SK-N-SH (cell line): ENCODE results near the gene MYPOP. TPM values are rescaled to one million over a fixed set of nuclear protein-coding genes. Genes with fewer than 3 reads are reported as not detected.

ENCODE experiments used
- CTCF ChIA-PET: fragments of 300-600, 350-600 bp; formaldehyde crosslinking; extraction: SDS; loops from one replicate; lab custom pipeline; 2021; lab: Yijun Ruan, JAX
- POLR2A ChIA-PET: fragments of 350-600 bp; sonication (Branson Sonifier 250); formaldehyde crosslinking; extraction: SDS; loops from one replicate; lab custom pipeline; 2020; ENCODE audit warnings: antibody characterized with exemption, inconsistent platforms; lab: Yijun Ruan, JAX
- DNase-seq: peaks from one replicate; pipeline ENCODE4 v3.0.0; 2012
- H2AFZ ChIP-seq: fragments of 200-600 bp; sonication (generic); 2 replicates; pipeline ENCODE4 v1.8.1; 2016; ENCODE audit warnings: antibody characterized with exemption, mild to moderate bottlenecking, low read depth
- H3F3A ChIP-seq: fragments of 200-600 bp; sonication (generic); replicated peaks from 2 replicates; pipeline ENCODE3; 2016; ENCODE audit warnings: antibody characterized with exemption, mild to moderate bottlenecking; ENCODE audit not compliant: insufficient read depth
- H3K27ac ChIP-seq, 2 experiments: fragments of 200-500 bp in 1 of 2; fragments of 200-600 bp in 1 of 2; sonication (Bioruptor generic) in 1 of 2; sonication (generic), shearing (Covaris generic) in 1 of 2; 2 replicates each; pipeline versions ENCODE4 v1.5.1 to v1.6.1; 2014 to 2016; ENCODE audit warnings: low read depth in 2 of 2, inconsistent platforms in 1 of 2, low read length in 1 of 2, mild to moderate bottlenecking in 1 of 2, mixed read lengths in 1 of 2
- H3K27me3 ChIP-seq: fragments of 200-600 bp; sonication (generic), shearing (Covaris generic); 2 replicates; pipeline ENCODE4 v1.6.1; 2016; ENCODE audit warnings: mixed run types; ENCODE audit not compliant: insufficient read depth
- H3K36me3 ChIP-seq, 2 experiments: fragments of 200-500 bp in 1 of 2; fragments of 200-600 bp in 1 of 2; sonication (Bioruptor generic) in 1 of 2; sonication (generic) in 1 of 2; replicated peaks in 1 of 2; 2 replicates each; pipeline versions ENCODE3 to v1.5.1; 2014 to 2016; ENCODE audit warnings: low read length in 1 of 2, mild to moderate bottlenecking in 1 of 2; ENCODE audit not compliant: insufficient read depth in 2 of 2, control insufficient read depth in 1 of 2
- H3K4me1 ChIP-seq, 2 experiments: fragments of 200-500 bp in 1 of 2; fragments of 200-600 bp in 1 of 2; sonication (Bioruptor generic) in 1 of 2; sonication (generic), shearing (Covaris generic) in 1 of 2; 2 replicates each; pipeline versions ENCODE4 v1.5.1 to v1.6.1; 2014 to 2016; ENCODE audit warnings: low read depth in 1 of 2, low read length in 1 of 2, mixed run types in 1 of 2; ENCODE audit not compliant: insufficient read depth in 2 of 2, control insufficient read depth in 1 of 2
- H3K4me2 ChIP-seq: fragments of 200-600 bp; sonication (generic), shearing (Covaris generic); 2 replicates; pipeline ENCODE4 v1.6.1; 2017; ENCODE audit warnings: mixed run types
- H3K4me3 ChIP-seq, 2 experiments: fragments of 200-500 bp in 1 of 2; fragments of 200-600 bp in 1 of 2; sonication (Bioruptor generic) in 1 of 2; sonication (generic), shearing (Covaris generic) in 1 of 2; 2 replicates each; pipeline versions ENCODE4 v1.5.1 to v1.8.1; 2014 to 2016; ENCODE audit warnings: low read depth in 2 of 2, inconsistent platforms in 1 of 2, low read length in 1 of 2, mild to moderate bottlenecking in 1 of 2, mixed read lengths in 1 of 2, moderate library complexity in 1 of 2
- H3K79me2 ChIP-seq: fragments of 200-600 bp; sonication (generic); 2 replicates; pipeline ENCODE4 v1.8.1; 2017; ENCODE audit warnings: mild to moderate bottlenecking; ENCODE audit not compliant: insufficient read depth
- H3K9ac ChIP-seq: fragments of 200-600 bp; sonication (generic); 2 replicates; pipeline ENCODE4 v1.6.1; 2017; ENCODE audit warnings: mixed run types
- H3K9me2 ChIP-seq: fragments of 200-600 bp; sonication (generic); 2 replicates; pipeline ENCODE4 v1.6.1; 2017; ENCODE audit warnings: mixed run types
- H3K9me3 ChIP-seq: fragments of 200-600 bp; sonication (generic); 2 replicates; pipeline ENCODE4 v1.6.1; 2017; ENCODE audit warnings: mixed run types, mild to moderate bottlenecking, moderate library complexity
- H4K20me1 ChIP-seq: fragments of 200-600 bp; sonication (generic); 2 replicates; pipeline ENCODE4 v1.6.1; 2017; ENCODE audit warnings: mild to moderate bottlenecking, mixed run types; ENCODE audit not compliant: insufficient read depth
- CHD2 ChIP-seq: fragments of 150-350 bp; IDR thresholded peaks from 2 replicates; pipeline ENCODE4 v1.6.1; 2018; ENCODE audit warnings: low read length; ENCODE audit not compliant: partially characterized antibody
- ELF1 ChIP-seq: IDR thresholded peaks from 2 replicates; pipeline ENCODE4 v1.4.0; 2012
- FOXM1 ChIP-seq: IDR thresholded peaks from 2 replicates; pipeline ENCODE4 v1.4.0; 2012; ENCODE audit warnings: low read depth, mild to moderate bottlenecking
- GABPA ChIP-seq: IDR thresholded peaks from 2 replicates; pipeline ENCODE4 v1.4.0; 2012; ENCODE audit warnings: low read depth, mild to moderate bottlenecking
- GATA2 ChIP-seq: sonication (generic); formaldehyde crosslinking; IDR thresholded peaks from 2 replicates; pipeline ENCODE4 v1.5.0; 2020; ENCODE audit warnings: mild to moderate bottlenecking, missing genetic modification reagents
- IRF3 ChIP-seq: fragments of 150-350 bp; IDR thresholded peaks from 2 replicates; pipeline ENCODE4 v1.6.1; 2016; ENCODE audit warnings: mild to moderate bottlenecking, low read depth, low read length
- JUND ChIP-seq: IDR thresholded peaks from 2 replicates; pipeline ENCODE4 v1.4.0; 2012
- MAX ChIP-seq: IDR thresholded peaks from 2 replicates; pipeline ENCODE4 v1.4.0; 2012; ENCODE audit warnings: low read depth
- MXI1 ChIP-seq: IDR thresholded peaks from 2 replicates; pipeline ENCODE4 v1.6.1; 2012; ENCODE audit warnings: mild to moderate bottlenecking, low read depth, low read length, improper control_type of control experiment
- NFIC ChIP-seq: IDR thresholded peaks from 2 replicates; pipeline ENCODE4 v1.4.0; 2012; ENCODE audit warnings: borderline replicate concordance
- NRF1 ChIP-seq: IDR thresholded peaks from 2 replicates; pipeline ENCODE4 v1.6.1; 2012; ENCODE audit warnings: low read depth, mild to moderate bottlenecking, low read length
- RAD21 ChIP-seq: IDR thresholded peaks from 2 replicates; pipeline ENCODE4 v1.6.1; 2012; ENCODE audit warnings: mild to moderate bottlenecking, low read length
- RXRA ChIP-seq: IDR thresholded peaks from 2 replicates; pipeline ENCODE4 v1.4.0; 2012; ENCODE audit warnings: low read depth, mild to moderate bottlenecking, borderline replicate concordance
- TAF1 ChIP-seq: IDR thresholded peaks from 2 replicates; pipeline ENCODE4 v1.6.1; 2012; ENCODE audit warnings: low read depth, mild to moderate bottlenecking, low read length, moderate library complexity, borderline replicate concordance
- TEAD4 ChIP-seq: IDR thresholded peaks from 2 replicates; pipeline ENCODE4 v1.4.0; 2012; ENCODE audit warnings: mild to moderate bottlenecking, borderline replicate concordance; ENCODE audit not compliant: insufficient read depth
- USF1 ChIP-seq: IDR thresholded peaks from 2 replicates; pipeline ENCODE4 v1.4.0; 2012; ENCODE audit warnings: low read depth, borderline replicate concordance
- YY1 ChIP-seq: IDR thresholded peaks from 2 replicates; pipeline ENCODE4 v1.4.0; 2012; ENCODE audit warnings: low read depth, mild to moderate bottlenecking
- ZBTB33 ChIP-seq: IDR thresholded peaks from 2 replicates; pipeline ENCODE4 v1.4.0; 2012; ENCODE audit warnings: low read depth, borderline replicate concordance
- WGBS: methylation state at CpG from one replicate; pipeline ENCODE4 v1.1.6; 2017; ENCODE audit warnings: low lambda C conversion rate; 5-methylcytosine and 5-hydroxymethylcytosine counted together
- polyA plus RNA-seq, 3 experiments: library from polyadenylated mRNA; depleted of rRNA; stranded (reverse); fragments of >200 nt; gene quantifications; 2 replicates each; pipeline ENCODE4 v1.2.3, GENCODE V29; 2012

MYPOP gene
- polyA plus RNA-seq, 1 of the 3 experiments (the other 2 are of a cell fraction): 5.1 TPM

GRCh38 chr19:45933759-45934158 is 31.3 kb upstream of the MYPOP start (continued):
- TF ChIP-seq ZBTB33: no peak

- TF ChIP-seq USF1 (no peak), RAD21 (peak; percentile 11; the same call in 1 of the 2 replicates)
- TF ChIP-seq, all 33 proteins: peak for 1
- no peak overlapping the region for H3K27ac ChIP-seq
- H3K36me3 ChIP-seq: no peaks in the 10 kb centered on the region
- H3K79me2 ChIP-seq: no peaks in the 10 kb centered on the region
- WGBS: 51% methylated on average over 3 of the region's 3 CpGs
- H3K4me2 ChIP-seq: no peak overlapping the region
- no peak for DNase-seq
- POLR2A ChIA-PET: no interaction called here
- no peak overlapping the region for H3K9ac ChIP-seq
- no peaks in the 10 kb centered on the region for H3K27me3 ChIP-seq
- CTCF ChIA-PET: interaction anchor here (1.3 to 1.7 kb wide), 3 partner anchors 8 to 99 kb away, joined by 3 to 4 read pairs (median 3); no protein-coding TSS in a partner anchor
- peaks cover 0 to 5% of the 10 kb centered on the region in 2 experiments; a peak in 1 of 4 replicates for H3K4me1 ChIP-seq
- no peaks in the 10 kb centered on the region for H3K9me2 ChIP-seq
- H4K20me1 ChIP-seq: no peaks in the 10 kb centered on the region
- no peaks in the 10 kb centered on the region for H3K9me3 ChIP-seq
- no peak overlapping the region for H2AFZ ChIP-seq
- H3F3A ChIP-seq: no peaks in the 10 kb centered on the region
- no peak overlapping the region for H3K4me3 ChIP-seq
These were observed 28.6 kb upstream of the MYPOP start for GRCh38 chr19:45931055-45931454.

- Histone ChIP-seq H4K20me1 (no peaks in the 10 kb centered on the region), H3K4me2 (no peak overlapping the region), H3K9me3 (no peaks in the 10 kb centered on the region), H3K4me1 (peaks cover 0 to 5% of the 10 kb centered on the region in 2 experiments; a peak in 1 of 4 replicates), H3K36me3 (no peaks in the 10 kb centered on the region), H3K79me2 (no peaks in the 10 kb centered on the region), H3K9me2 (no peaks in the 10 kb centered on the region), H3K4me3 (no peak overlapping the region), H3K27me3 (no peaks in the 10 kb centered on the region), H3F3A (no peaks in the 10 kb centered on the region), H3K9ac (no peak overlapping the region), H3K27ac (no peak overlapping the region), H2AFZ (no peak overlapping the region)
- TF ChIP-seq IRF3: no peak
- no peak for TF ChIP-seq FOXM1
- no peak for TF ChIP-seq GABPA
- TF ChIP-seq ELF1: no peak
- TF ChIP-seq USF1: no peak
- TF ChIP-seq JUND: no peak
- TF ChIP-seq TEAD4: no peak
- no peak for TF ChIP-seq NRF1
- TF ChIP-seq NFIC: no peak
- TF ChIP-seq MXI1: no peak
- TF ChIP-seq RXRA: no peak
- TF ChIP-seq MAX: no peak
- TF ChIP-seq YY1: no peak
- no peak for TF ChIP-seq GATA2 (CRISPR knock-in tag)
- no peak for TF ChIP-seq TAF1
- TF ChIP-seq CHD2: no peak
- ChIA-PET CTCF (no interaction called here), POLR2A (no interaction called here)
- 94% methylated on average over 2 of the region's 2 CpGs for WGBS
- no peak for DNase-seq
These were observed 26.8 kb upstream of the MYPOP start for GRCh38 chr19:45929247-45929646.
